ENCODE measurements around the gene SMOC1. TPM values are rescaled to one million over a fixed set of nuclear protein-coding genes. Genes with fewer than 3 reads are reported as not detected.

The SMOC1 gene
- total and polyA plus RNA-seq, 5 donors from 2014 or later, result not detected

DNA sequence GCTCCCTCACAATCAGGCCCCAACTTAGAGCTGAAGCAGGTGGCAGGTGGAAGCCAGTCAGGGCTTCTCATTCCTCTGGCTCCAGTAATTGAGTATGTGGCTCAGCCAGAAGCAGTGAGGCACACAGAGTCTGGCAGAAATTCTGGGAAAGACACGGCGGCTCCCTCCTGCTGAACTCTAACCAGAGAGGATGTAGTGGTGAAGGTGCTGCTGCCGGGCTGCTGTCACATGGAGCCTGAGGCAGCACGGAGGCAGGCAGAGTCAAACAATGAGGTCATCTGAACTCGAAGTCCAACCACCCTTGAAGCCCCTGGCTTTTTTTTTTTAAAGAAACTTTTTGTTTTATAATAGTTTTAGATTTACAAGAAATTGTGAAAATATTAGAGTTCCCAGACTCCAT is 33.4 kb upstream of the SMOC1 start:
- H3K27me3 ChIP-seq (ENCODE audit: control insufficient read depth, insufficient read depth, low read length), result peaks cover 14% of the 10 kb centered on the region
- H3K27ac ChIP-seq (ENCODE audit: insufficient read depth, low read length, poor library complexity, severe bottlenecking), result no peak overlapping the region
- H3K4me3 ChIP-seq (ENCODE audit: low read depth, low read length), result no peak overlapping the region
- H3K36me3 ChIP-seq (ENCODE audit: control insufficient read depth, insufficient read depth, low read length), result no peaks in the 10 kb centered on the region
- ATAC-seq (ENCODE audit: low read depth in 2 of 2), result no peak
- DNase-seq, result no peak
- Mint-ChIP-seq H3K36me3 (no peaks in the 10 kb centered on the region), H3K27me3 (peaks cover 15% of the 10 kb centered on the region), H3K4me1 (no peaks in the 10 kb centered on the region), H3K4me3 (no peak overlapping the region), H3K9me3 (peaks cover 0 to 1% (median 0%) of the 10 kb centered on the region in 7 donors), H3K27ac (no peak overlapping the region)
- H3K4me1 ChIP-seq (ENCODE audit: control insufficient read depth, insufficient read depth, low read length, poor library complexity, severe bottlenecking), result no peaks in the 10 kb centered on the region
- no peaks in the 10 kb centered on the region for H3K9me3 ChIP-seq (ENCODE audit: control insufficient read depth in 2 of 2, low read length in 2 of 2)

DNA sequence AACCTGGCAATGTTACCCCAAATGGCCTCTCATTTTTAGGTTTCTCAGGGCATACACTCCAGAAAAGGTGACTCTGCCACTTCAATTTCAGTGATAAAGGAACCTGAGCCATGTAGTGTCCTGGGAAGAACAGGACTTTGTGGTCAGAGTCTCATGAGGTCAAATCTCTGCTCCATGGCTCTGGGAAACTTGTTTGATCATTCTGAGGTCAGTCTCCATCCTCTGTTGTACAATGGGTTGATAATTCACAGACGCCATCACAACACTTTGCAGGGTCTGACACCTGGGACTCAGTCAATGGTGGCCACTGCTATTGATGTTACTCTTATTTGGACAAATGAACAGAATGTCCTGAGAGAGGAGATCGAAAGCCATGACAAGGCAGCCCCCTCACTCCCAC is 31.1 kb upstream of the SMOC1 start:
- Mint-ChIP-seq H3K27ac (no peak overlapping the region), H3K27me3 (peaks cover 24% of the 10 kb centered on the region), H3K4me3 (no peak overlapping the region), H3K36me3 (no peaks in the 10 kb centered on the region), H3K4me1 (no peaks in the 10 kb centered on the region), H3K9me3 (peaks cover 0 to 1% (median 0%) of the 10 kb centered on the region in 7 donors)
- no peak for ATAC-seq (ENCODE audit: low read depth in 2 of 2)
- no peaks in the 10 kb centered on the region for H3K36me3 ChIP-seq (ENCODE audit: control insufficient read depth, insufficient read depth, low read length)
- no peak for DNase-seq
- H3K27me3 ChIP-seq (ENCODE audit: control insufficient read depth, insufficient read depth, low read length), result peaks cover 7% of the 10 kb centered on the region
- H3K9me3 ChIP-seq (ENCODE audit: control insufficient read depth in 2 of 2, low read length in 2 of 2), result no peaks in the 10 kb centered on the region
- H3K27ac ChIP-seq (ENCODE audit: insufficient read depth, low read length, poor library complexity, severe bottlenecking), result no peak overlapping the region
- H3K4me1 ChIP-seq (ENCODE audit: control insufficient read depth, insufficient read depth, low read length, poor library complexity, severe bottlenecking), result no peaks in the 10 kb centered on the region
- H3K4me3 ChIP-seq (ENCODE audit: low read depth, low read length), result no peak overlapping the region

DNA sequence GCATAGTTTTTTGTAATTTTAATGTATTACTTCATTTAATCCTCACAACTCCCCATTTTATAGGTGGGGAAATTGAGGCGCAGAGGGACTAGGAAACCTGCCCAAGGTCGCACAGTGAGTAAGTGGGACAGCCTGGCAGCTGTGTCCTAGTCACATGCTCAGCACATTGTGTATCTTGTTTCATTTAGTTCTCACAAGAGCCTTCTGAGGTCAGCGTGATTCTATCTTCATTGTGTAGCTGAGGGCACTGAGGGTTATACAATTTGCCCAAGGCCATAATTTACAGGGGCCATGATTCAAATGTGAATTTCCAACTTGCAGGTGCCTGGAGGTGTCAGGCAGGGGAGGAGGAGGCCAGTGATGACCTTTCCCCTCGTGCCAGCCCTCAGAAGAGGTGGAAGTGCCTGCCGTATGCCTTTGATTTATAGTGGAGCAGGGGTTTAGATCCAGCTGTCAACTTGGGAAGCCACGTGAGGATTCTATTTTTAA is 30.3 kb upstream of the SMOC1 start:
- Mint-ChIP-seq H3K27me3 (peaks cover 19% of the 10 kb centered on the region), H3K36me3 (no peaks in the 10 kb centered on the region), H3K4me3 (no peak overlapping the region), H3K9me3 (no peaks in the 10 kb centered on the region), H3K27ac (no peak overlapping the region), H3K4me1 (no peaks in the 10 kb centered on the region)
- no peak overlapping the region for H3K4me3 ChIP-seq (ENCODE audit: low read depth, low read length)
- no peak for DNase-seq
- H3K36me3 ChIP-seq (ENCODE audit: control insufficient read depth, insufficient read depth, low read length), result no peaks in the 10 kb centered on the region
- H3K27me3 ChIP-seq (ENCODE audit: control insufficient read depth, insufficient read depth, low read length), result peaks cover 7% of the 10 kb centered on the region
- no peaks in the 10 kb centered on the region for H3K9me3 ChIP-seq (ENCODE audit: control insufficient read depth in 2 of 2, low read length in 2 of 2)
- H3K27ac ChIP-seq (ENCODE audit: insufficient read depth, low read length, poor library complexity, severe bottlenecking), result no peak overlapping the region
- no peak for ATAC-seq (ENCODE audit: low read depth in 2 of 2)
- no peaks in the 10 kb centered on the region for H3K4me1 ChIP-seq (ENCODE audit: control insufficient read depth, insufficient read depth, low read length, poor library complexity, severe bottlenecking)

DNA sequence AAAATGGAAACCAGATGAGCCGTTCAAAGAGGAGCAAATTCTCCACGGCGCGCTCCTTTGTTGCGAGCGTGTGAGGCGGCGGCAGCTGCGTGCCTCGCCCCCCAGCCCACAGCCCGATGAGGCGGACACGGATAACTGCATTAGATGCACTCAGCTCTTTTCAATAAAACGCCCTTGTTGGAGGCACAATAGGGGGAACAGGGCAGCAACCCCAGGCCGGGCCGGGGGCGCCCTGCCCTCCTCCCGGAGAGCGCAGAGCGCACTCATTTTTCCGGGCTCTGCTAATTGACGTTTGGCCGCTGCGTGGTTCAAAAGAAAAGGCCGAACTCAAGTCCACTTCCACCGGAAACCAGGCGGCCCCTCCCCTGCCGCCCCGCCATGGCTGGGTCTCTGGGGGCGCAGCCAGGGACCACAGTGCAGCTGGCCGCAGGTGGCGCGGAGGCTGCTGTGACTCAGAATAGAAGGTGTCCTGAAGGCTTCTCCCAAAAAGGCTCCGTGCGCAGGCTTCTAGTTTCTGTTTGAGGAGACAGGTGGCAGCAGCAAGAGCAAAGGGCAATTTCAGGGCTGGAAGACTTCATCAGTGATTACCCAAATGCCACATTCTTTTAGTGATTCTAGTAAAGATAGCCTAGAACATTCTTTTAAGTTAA is 29.0 kb upstream of the SMOC1 start:
- H3K27ac ChIP-seq (ENCODE audit: insufficient read depth, low read length, poor library complexity, severe bottlenecking), result no peak overlapping the region
- H3K27me3 Mint-ChIP-seq, result peaks cover 19% of the 10 kb centered on the region
- no peak overlapping the region for H3K27ac Mint-ChIP-seq
- H3K9me3 ChIP-seq (ENCODE audit: control insufficient read depth in 2 of 2, low read length in 2 of 2), result no peaks in the 10 kb centered on the region
- peaks cover 7% of the 10 kb centered on the region for H3K27me3 ChIP-seq (ENCODE audit: control insufficient read depth, insufficient read depth, low read length)
- H3K4me3 Mint-ChIP-seq, result no peak overlapping the region
- DNase-seq (no peak), ATAC-seq (ENCODE audit: low read depth in 2 of 2) (no peak)
- H3K36me3 Mint-ChIP-seq, result no peaks in the 10 kb centered on the region
- H3K9me3 Mint-ChIP-seq, result no peaks in the 10 kb centered on the region
- H3K4me3 ChIP-seq (ENCODE audit: low read depth, low read length), result no peak overlapping the region
- H3K4me1 ChIP-seq (ENCODE audit: control insufficient read depth, insufficient read depth, low read length, poor library complexity, severe bottlenecking), result no peaks in the 10 kb centered on the region
- H3K4me1 Mint-ChIP-seq, result no peaks in the 10 kb centered on the region
- H3K36me3 ChIP-seq (ENCODE audit: control insufficient read depth, insufficient read depth, low read length), result no peaks in the 10 kb centered on the region

DNA sequence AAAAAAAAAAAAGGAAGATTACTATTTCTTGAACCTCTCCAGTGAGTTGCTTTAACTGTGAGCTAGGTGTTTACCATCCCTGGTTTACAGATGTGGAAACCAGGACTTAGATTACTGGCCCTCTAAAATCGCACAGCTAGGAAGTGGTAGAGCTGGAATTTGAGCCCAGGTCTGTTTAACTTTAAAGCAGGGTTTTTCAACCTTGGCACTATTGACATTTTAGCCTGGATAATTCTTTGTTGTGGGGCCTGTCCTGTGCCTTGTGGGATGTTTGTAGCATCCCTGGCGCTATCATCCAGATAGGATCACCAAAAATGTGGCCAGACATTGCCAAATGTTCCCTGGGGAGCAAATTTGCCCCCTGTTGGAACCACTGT is 28.5 kb upstream of the SMOC1 start:
- ATAC-seq (ENCODE audit: low read depth in 2 of 2), result no peak
- H3K27me3 Mint-ChIP-seq, result peaks cover 19% of the 10 kb centered on the region

DNA sequence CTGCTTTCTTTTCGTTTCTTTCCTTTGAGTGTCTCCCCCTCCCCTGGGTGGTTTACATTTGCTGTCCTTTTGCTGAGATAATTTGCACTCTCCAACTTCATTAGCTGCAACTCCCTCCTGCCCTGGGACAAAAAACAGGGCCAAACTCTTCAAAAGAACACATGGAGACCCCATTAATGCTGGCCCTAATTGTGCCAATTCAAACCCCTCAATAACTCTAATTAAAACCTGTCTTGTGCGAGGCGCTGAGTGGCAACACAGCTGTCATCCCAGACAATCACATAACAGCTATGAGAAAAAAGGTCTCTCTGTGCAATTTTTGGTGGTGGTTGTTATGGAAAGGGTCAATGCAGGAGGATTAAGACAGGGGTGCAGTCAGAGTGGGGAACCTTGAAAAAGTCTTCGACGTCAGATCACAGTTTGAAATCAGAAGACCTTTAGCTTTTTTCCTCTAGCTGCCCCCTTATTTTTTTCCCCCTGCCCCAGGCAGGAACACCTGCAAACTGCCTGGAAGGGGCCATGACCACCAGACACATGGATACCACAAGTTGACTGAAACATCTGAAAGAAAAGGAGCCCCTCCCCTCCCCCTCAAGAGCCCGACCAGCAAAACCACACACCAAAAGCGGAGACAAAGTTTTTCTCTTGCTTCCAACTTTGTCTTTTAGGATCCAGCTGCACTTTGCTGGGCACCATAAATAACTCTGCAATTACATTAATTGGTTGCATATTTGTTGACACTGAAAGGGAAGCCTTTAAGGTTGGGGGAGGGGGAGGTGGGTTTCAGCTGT is 26.5 kb upstream of the SMOC1 start:
- H3K27ac Mint-ChIP-seq, result no peak overlapping the region
- H3K27me3 ChIP-seq (ENCODE audit: control insufficient read depth, insufficient read depth, low read length), result peaks cover 4% of the 10 kb centered on the region

More for the DNA sequence above, 28.5 kb upstream of the SMOC1 start:
- Mint-ChIP-seq H3K27ac (no peak overlapping the region), H3K9me3 (no peaks in the 10 kb centered on the region), H3K4me3 (no peak overlapping the region), H3K4me1 (no peaks in the 10 kb centered on the region), H3K36me3 (no peaks in the 10 kb centered on the region)
- no peaks in the 10 kb centered on the region for H3K9me3 ChIP-seq (ENCODE audit: control insufficient read depth in 2 of 2, low read length in 2 of 2)
- H3K4me1 ChIP-seq (ENCODE audit: control insufficient read depth, insufficient read depth, low read length, poor library complexity, severe bottlenecking), result no peaks in the 10 kb centered on the region
- no peak overlapping the region for H3K4me3 ChIP-seq (ENCODE audit: low read depth, low read length)
- no peaks in the 10 kb centered on the region for H3K36me3 ChIP-seq (ENCODE audit: control insufficient read depth, insufficient read depth, low read length)
- peaks cover 7% of the 10 kb centered on the region for H3K27me3 ChIP-seq (ENCODE audit: control insufficient read depth, insufficient read depth, low read length)
- no peak for DNase-seq
- H3K27ac ChIP-seq (ENCODE audit: insufficient read depth, low read length, poor library complexity, severe bottlenecking), result no peak overlapping the region

DNA sequence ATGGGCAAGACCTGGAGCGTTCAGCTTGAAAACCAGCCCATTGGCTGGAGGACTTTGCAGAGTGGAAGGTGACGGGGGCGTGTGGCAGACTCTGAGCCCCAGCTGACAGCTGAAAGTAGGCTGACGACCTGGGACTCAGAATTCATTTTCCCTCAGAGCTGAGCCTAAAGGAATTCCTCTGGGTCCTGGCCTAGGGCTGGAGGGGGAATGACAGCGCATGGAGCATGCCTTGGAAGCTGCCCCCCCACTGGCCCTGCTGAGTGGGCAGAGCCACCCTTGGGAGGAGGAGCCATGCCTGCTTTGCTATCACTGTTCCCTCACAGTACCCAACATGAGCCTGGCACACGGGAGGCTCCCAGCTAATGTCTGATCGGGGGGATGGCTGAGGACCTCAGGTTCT is 25.4 kb upstream of the SMOC1 start:
- H3K4me1 ChIP-seq (ENCODE audit: control insufficient read depth, insufficient read depth, low read length, poor library complexity, severe bottlenecking), result no peaks in the 10 kb centered on the region
- H3K4me3 ChIP-seq (ENCODE audit: low read depth, low read length), result no peak overlapping the region
- H3K27ac ChIP-seq (ENCODE audit: insufficient read depth, low read length, poor library complexity, severe bottlenecking), result no peak overlapping the region
- no peaks in the 10 kb centered on the region for H3K9me3 Mint-ChIP-seq
- peaks cover 27% of the 10 kb centered on the region for H3K27me3 Mint-ChIP-seq
- no peaks in the 10 kb centered on the region for H3K36me3 ChIP-seq (ENCODE audit: control insufficient read depth, insufficient read depth, low read length)
- H3K27ac Mint-ChIP-seq, result no peak overlapping the region
- H3K36me3 Mint-ChIP-seq, result no peaks in the 10 kb centered on the region
- ATAC-seq (ENCODE audit: low read depth in 2 of 2), result no peak
- no peak for DNase-seq
- H3K4me1 Mint-ChIP-seq, result no peaks in the 10 kb centered on the region
- H3K27me3 ChIP-seq (ENCODE audit: control insufficient read depth, insufficient read depth, low read length), result no peaks in the 10 kb centered on the region
- no peaks in the 10 kb centered on the region for H3K9me3 ChIP-seq (ENCODE audit: control insufficient read depth in 2 of 2, low read length in 2 of 2)
- no peak overlapping the region for H3K4me3 Mint-ChIP-seq

More for the DNA sequence above, 26.5 kb upstream of the SMOC1 start:
- H3K9me3 ChIP-seq (ENCODE audit: control insufficient read depth in 2 of 2, low read length in 2 of 2), result no peaks in the 10 kb centered on the region
- H3K36me3 Mint-ChIP-seq, result no peaks in the 10 kb centered on the region
- H3K36me3 ChIP-seq (ENCODE audit: control insufficient read depth, insufficient read depth, low read length), result no peaks in the 10 kb centered on the region
- H3K27me3 Mint-ChIP-seq, result peaks cover 28% of the 10 kb centered on the region
- no peak overlapping the region for H3K27ac ChIP-seq (ENCODE audit: insufficient read depth, low read length, poor library complexity, severe bottlenecking)
- H3K4me3 Mint-ChIP-seq, result no peak overlapping the region
- H3K4me3 ChIP-seq (ENCODE audit: low read depth, low read length), result no peak overlapping the region
- H3K4me1 ChIP-seq (ENCODE audit: control insufficient read depth, insufficient read depth, low read length, poor library complexity, severe bottlenecking), result no peaks in the 10 kb centered on the region
- H3K4me1 Mint-ChIP-seq, result no peaks in the 10 kb centered on the region
- no peak for DNase-seq
- H3K9me3 Mint-ChIP-seq, result no peaks in the 10 kb centered on the region
- no peak for ATAC-seq (ENCODE audit: low read depth in 2 of 2)

DNA sequence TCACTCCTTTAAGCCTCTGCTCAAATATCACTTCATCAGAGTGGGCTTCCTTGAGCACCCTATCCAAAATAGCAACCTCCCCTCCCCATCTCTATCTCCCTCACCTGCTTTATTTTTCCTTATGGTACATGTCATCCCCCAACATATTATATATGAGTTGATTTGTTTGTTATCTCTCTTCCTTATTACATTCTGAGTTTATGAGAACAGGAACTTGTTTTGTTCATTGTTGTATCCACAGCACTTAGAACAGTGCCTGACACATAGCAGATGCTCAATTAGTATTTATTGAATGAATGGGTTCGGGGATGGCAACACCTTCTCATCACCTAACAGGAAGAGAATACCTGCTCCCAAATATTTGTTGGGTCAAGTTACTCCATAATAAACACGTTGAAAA is 24.6 kb upstream of the SMOC1 start:
- Mint-ChIP-seq H3K27ac (no peak overlapping the region), H3K4me3 (no peak overlapping the region), H3K36me3 (no peaks in the 10 kb centered on the region), H3K4me1 (no peaks in the 10 kb centered on the region), H3K27me3 (peaks cover 24% of the 10 kb centered on the region), H3K9me3 (no peaks in the 10 kb centered on the region)
- Histone ChIP-seq H3K36me3 (ENCODE audit: control insufficient read depth, insufficient read depth, low read length) (no peaks in the 10 kb centered on the region), H3K4me1 (ENCODE audit: control insufficient read depth, insufficient read depth, low read length, poor library complexity, severe bottlenecking) (no peaks in the 10 kb centered on the region), H3K27ac (ENCODE audit: insufficient read depth, low read length, poor library complexity, severe bottlenecking) (no peak overlapping the region), H3K9me3 (ENCODE audit: control insufficient read depth in 2 of 2, low read length in 2 of 2) (no peaks in the 10 kb centered on the region), H3K27me3 (ENCODE audit: control insufficient read depth, insufficient read depth, low read length) (no peaks in the 10 kb centered on the region), H3K4me3 (ENCODE audit: low read depth, low read length) (no peak overlapping the region)
- ATAC-seq (ENCODE audit: low read depth in 2 of 2) (no peak), DNase-seq (no peak)
